ENCODE data around the gene TOMM34. TPM values are rescaled to one million over a fixed set of nuclear protein-coding genes. Genes with fewer than 3 reads are reported as not detected.

Gene TOMM34, protein sequence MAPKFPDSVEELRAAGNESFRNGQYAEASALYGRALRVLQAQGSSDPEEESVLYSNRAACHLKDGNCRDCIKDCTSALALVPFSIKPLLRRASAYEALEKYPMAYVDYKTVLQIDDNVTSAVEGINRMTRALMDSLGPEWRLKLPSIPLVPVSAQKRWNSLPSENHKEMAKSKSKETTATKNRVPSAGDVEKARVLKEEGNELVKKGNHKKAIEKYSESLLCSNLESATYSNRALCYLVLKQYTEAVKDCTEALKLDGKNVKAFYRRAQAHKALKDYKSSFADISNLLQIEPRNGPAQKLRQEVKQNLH
- total RNA-seq: 10 to 100 TPM; 14.4 to 17.3 (median 15.6) TPM

DNA sequence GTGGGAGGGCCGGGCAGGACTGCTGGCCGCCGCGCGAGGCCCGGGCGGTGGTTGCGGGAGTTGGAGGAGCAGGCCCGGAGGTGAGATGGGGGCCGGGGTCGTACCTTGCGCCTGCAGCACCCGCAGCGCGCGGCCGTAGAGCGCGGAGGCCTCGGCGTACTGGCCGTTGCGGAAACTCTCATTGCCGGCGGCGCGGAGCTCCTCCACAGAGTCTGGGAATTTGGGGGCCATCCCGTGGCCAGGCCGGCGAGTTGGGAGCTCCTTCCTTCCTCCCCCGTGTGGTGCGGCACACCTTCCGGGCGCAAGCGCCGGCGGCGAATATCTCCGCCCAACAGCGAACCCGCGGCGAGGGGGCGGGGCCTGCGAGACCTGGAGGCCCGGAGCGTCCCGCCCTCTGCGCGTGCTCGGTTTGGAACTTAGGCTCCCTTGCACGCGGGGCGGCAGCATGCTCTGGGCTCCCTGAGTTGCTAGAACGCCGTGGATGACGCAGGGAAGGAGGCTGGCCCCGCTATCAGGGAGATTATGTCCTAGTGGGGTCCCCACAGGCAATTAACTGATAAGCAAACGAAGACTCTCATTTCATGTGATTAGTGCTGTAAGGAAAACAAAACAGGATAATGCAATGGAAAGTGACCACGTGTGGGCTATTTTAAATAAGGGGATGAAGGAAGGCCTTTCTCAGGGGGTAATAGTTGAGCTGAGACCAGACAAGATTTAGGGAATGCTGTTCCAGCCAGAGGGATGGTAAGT is at the start of gene TOMM34:
TSS of gene TOMM34 (minus strand) at position 295 of the 750 bp plus-strand sequence. CDS start at position 231, 64 bp downstream.
- H3K36me3 ChIP-seq: peaks cover 11% of the 10 kb centered on the region
- H3K4me3 ChIP-seq: peak within 1 kb of the TSS; percentile 82
- peaks cover 19% of the 10 kb centered on the region for H3K4me1 ChIP-seq
- no peaks in the 10 kb centered on the region for H3K27me3 ChIP-seq
- DNase-seq (ENCODE audit: low spot score in 2 of 2): peak; percentile 94
- WGBS: under 1% methylated on average over 17 of the region's 60 CpGs
- TF ChIP-seq POLR2A (IDR thresholded peaks at IDR 0.05) (peak in 1 of 2 donors; percentile 53), EP300 (IDR thresholded peaks at IDR 0.05) (no peak)
- H3K27ac ChIP-seq: peak within 1 kb of the TSS; percentile 84
- H3K9me3 ChIP-seq: no peaks in the 10 kb centered on the region

GRCh38 chr20:45008521-45009049 is 48.4 kb upstream of the TOMM34 start:
- DNase-seq (ENCODE audit: low spot score in 2 of 2): no peak
- Histone ChIP-seq H3K27ac (no peak overlapping the region), H3K36me3 (peaks cover 41% of the 10 kb centered on the region), H3K4me1 (peaks cover 13% of the 10 kb centered on the region), H3K4me3 (no peak overlapping the region), H3K27me3 (no peaks in the 10 kb centered on the region), H3K9me3 (no peaks in the 10 kb centered on the region)
- TF ChIP-seq POLR2A (IDR thresholded peaks at IDR 0.05): no peak
- TF ChIP-seq POLR2AphosphoS5 (IDR thresholded peaks at IDR 0.05): no peak
- TF ChIP-seq, protein P1, sequence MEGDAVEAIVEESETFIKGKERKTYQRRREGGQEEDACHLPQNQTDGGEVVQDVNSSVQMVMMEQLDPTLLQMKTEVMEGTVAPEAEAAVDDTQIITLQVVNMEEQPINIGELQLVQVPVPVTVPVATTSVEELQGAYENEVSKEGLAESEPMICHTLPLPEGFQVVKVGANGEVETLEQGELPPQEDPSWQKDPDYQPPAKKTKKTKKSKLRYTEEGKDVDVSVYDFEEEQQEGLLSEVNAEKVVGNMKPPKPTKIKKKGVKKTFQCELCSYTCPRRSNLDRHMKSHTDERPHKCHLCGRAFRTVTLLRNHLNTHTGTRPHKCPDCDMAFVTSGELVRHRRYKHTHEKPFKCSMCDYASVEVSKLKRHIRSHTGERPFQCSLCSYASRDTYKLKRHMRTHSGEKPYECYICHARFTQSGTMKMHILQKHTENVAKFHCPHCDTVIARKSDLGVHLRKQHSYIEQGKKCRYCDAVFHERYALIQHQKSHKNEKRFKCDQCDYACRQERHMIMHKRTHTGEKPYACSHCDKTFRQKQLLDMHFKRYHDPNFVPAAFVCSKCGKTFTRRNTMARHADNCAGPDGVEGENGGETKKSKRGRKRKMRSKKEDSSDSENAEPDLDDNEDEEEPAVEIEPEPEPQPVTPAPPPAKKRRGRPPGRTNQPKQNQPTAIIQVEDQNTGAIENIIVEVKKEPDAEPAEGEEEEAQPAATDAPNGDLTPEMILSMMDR (IDR thresholded peaks at IDR 0.05): no peak
- no peak for TF ChIP-seq EP300 (IDR thresholded peaks at IDR 0.05)

DNA sequence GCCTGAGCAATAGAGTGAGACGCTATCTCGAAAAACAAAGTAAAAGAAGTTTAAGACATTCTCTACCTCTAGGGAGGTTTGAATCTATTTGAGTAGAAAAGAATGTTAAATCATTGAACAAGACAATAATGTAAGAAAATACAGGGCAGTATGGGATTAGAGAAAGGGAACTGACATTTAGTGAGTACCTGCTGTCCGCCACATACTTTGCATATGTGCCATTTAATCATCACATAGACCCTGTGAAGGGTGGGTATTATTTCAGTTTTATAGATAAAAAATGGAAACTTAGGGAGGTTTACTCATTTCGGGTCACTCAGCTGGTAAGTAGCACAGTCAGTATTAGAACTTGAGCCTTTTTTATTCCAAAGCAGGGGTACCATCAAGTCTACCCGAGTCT is 37.5 kb upstream of the TOMM34 start:
- no peaks in the 10 kb centered on the region for H3K27me3 ChIP-seq
- peaks cover 3% of the 10 kb centered on the region for H3K4me1 ChIP-seq
- no peak overlapping the region for H3K4me3 ChIP-seq
- TF ChIP-seq POLR2AphosphoS5 (IDR thresholded peaks at IDR 0.05) (no peak), EP300 (IDR thresholded peaks at IDR 0.05) (no peak), POLR2A (IDR thresholded peaks at IDR 0.05) (no peak)
- TF ChIP-seq, protein P1 (IDR thresholded peaks at IDR 0.05): no peak
- no peak overlapping the region for H3K27ac ChIP-seq
- WGBS: 96% methylated on average over 5 of the region's 5 CpGs
- no peak for DNase-seq (ENCODE audit: low spot score in 2 of 2)
- peaks cover 43% of the 10 kb centered on the region for H3K36me3 ChIP-seq
- H3K9me3 ChIP-seq: no peaks in the 10 kb centered on the region

- no peak overlapping the region for H3K27ac ChIP-seq
- 98% methylated on average over 6 of the region's 6 CpGs for WGBS
- no peak overlapping the region for H3K4me3 ChIP-seq
- H3K36me3 ChIP-seq: peaks cover 43% of the 10 kb centered on the region
- no peak for DNase-seq (ENCODE audit: low spot score in 2 of 2)
- H3K27me3 ChIP-seq: no peaks in the 10 kb centered on the region
- peaks cover 3% of the 10 kb centered on the region for H3K4me1 ChIP-seq
- H3K9me3 ChIP-seq: no peaks in the 10 kb centered on the region
- TF ChIP-seq, protein P1 (IDR thresholded peaks at IDR 0.05): no peak
- TF ChIP-seq POLR2A (IDR thresholded peaks at IDR 0.05) (no peak), POLR2AphosphoS5 (IDR thresholded peaks at IDR 0.05) (no peak), EP300 (IDR thresholded peaks at IDR 0.05) (no peak)
Measured at GRCh38 chr20:44997171-44997570, 37.0 kb upstream of the TOMM34 start.

DNA sequence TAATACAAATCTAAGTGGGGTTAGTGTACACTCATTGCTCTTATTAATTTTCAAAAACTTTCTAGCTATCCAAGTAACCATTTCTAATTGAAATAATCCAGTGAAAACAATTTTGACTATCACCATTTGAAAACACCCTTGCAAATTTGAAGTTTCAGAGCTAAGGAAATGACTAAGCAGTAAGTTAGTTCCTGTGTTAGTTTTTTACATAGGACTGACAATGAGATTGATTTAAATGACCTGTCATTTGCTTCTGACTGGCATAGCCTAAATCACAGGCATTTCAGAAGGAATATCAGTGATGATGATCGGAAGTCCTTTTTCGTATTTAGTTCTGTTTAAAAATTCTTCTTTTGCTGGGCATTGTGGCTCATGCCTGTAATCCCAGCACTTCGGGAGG is 33.1 kb upstream of the TOMM34 start:
- no peak overlapping the region for H3K27ac ChIP-seq
- WGBS: 80% methylated on average over 3 of the region's 3 CpGs

More for the DNA sequence above, 33.1 kb upstream of the TOMM34 start:
- peaks cover 16% of the 10 kb centered on the region for H3K4me1 ChIP-seq
- peaks cover 24% of the 10 kb centered on the region for H3K36me3 ChIP-seq
- TF ChIP-seq, protein P1 (IDR thresholded peaks at IDR 0.05): no peak
- no peak for TF ChIP-seq POLR2AphosphoS5 (IDR thresholded peaks at IDR 0.05)
- TF ChIP-seq EP300 (IDR thresholded peaks at IDR 0.05): no peak
- TF ChIP-seq POLR2A (IDR thresholded peaks at IDR 0.05): no peak
- no peaks in the 10 kb centered on the region for H3K9me3 ChIP-seq
- no peak overlapping the region for H3K4me3 ChIP-seq
- H3K27me3 ChIP-seq: no peaks in the 10 kb centered on the region
- DNase-seq (ENCODE audit: low spot score in 2 of 2): no peak

Data from suprapubic skin (tissue), 4 donors.